HCT116 (cell line): ENCODE results near the gene ITGA11. TPM values are rescaled to one million over a fixed set of nuclear protein-coding genes. Genes with fewer than 3 reads are reported as not detected.

ENCODE experiments used
- ATAC-seq: fragments of 200-7000 bp; cut with Tn5 transposase; 2 replicates; pipeline ENCODE4 v1.9.1; 2020; ENCODE audit warnings: mild to moderate bottlenecking, moderate library complexity
- BruUV-seq: library from RNA; stranded (reverse); fragments of 400-500 nt; replicated peaks from 2 replicates; lab custom pipeline; 2021; lab: Mats Ljungman, UMichigan
- CTCF ChIA-PET: fragments of 300-600 bp; sonication (Branson Sonifier 250); formaldehyde crosslinking; loops from one replicate; lab custom pipeline; 2021; ENCODE audit warnings: antibody characterized with exemption; lab: Charles Lee
- POLR2A ChIA-PET: fragments of 300-600, 350-600 bp; sonication (Branson Sonifier 250); formaldehyde crosslinking; loops from one replicate; lab custom pipeline; 2021; ENCODE audit warnings: antibody characterized with exemption; lab: Charles Lee
- RAD21 ChIA-PET, 2 experiments: fragments of 300-600 bp; sonication (Branson Sonifier 250); formaldehyde crosslinking; loops; one replicate each; lab custom pipeline; 2023; ENCODE audit warnings: low total read pairs in 2 of 2; ENCODE audit not compliant: uncharacterized antibody in 2 of 2, unreplicated experiment in 2 of 2, low non-redundant PET in 1 of 2; lab: Charles Lee
- DNase-seq: peaks from one replicate; pipeline ENCODE4 v3.0.0-alpha.2; 2010; ENCODE audit warnings: low read depth, low spot score
- H2AFZ ChIP-seq: fragments of 200-600 bp; shearing (Covaris generic), sonication (generic); 2 replicates; pipeline ENCODE4 v1.6.1; 2017; ENCODE audit warnings: low read depth, mixed run types, mixed read lengths, antibody characterized with exemption, low read length; ENCODE audit not compliant: poor library complexity, severe bottlenecking
- H3K27ac ChIP-seq: 2 replicates; pipeline ENCODE4 v1.5.1; 2012; ENCODE audit warnings: low read depth, low read length
- H3K27me3 ChIP-seq: fragments of 200-600 bp; sonication (generic); 2 replicates; pipeline ENCODE4 v1.6.1; 2016; ENCODE audit warnings: mixed run types, low read length, mixed read lengths; ENCODE audit not compliant: insufficient read depth
- H3K36me3 ChIP-seq, 2 experiments: fragments of 200-500 bp in 1 of 2; fragments of 200-600 bp in 1 of 2; sonication (Bioruptor generic) in 1 of 2; sonication (generic) in 1 of 2; 2 replicates each; pipeline versions ENCODE4 v1.5.1 to v1.6.1; 2014 to 2016; ENCODE audit warnings: low read length in 2 of 2, inconsistent platforms in 1 of 2, mixed read lengths in 1 of 2, mixed run types in 1 of 2; ENCODE audit not compliant: insufficient read depth in 2 of 2, control insufficient read depth in 1 of 2
- H3K4me1 ChIP-seq, 2 experiments: fragments of 200-600 bp in 1 of 2; sonication (generic) in 1 of 2; 2 replicates each; pipeline versions ENCODE4 v1.5.1 to v1.6.1; 2012 to 2017; ENCODE audit warnings: low read length in 2 of 2, inconsistent platforms in 1 of 2, mild to moderate bottlenecking in 1 of 2, mixed read lengths in 1 of 2, mixed run types in 1 of 2, moderate library complexity in 1 of 2; ENCODE audit not compliant: insufficient read depth in 2 of 2, control insufficient read depth in 1 of 2
- H3K4me2 ChIP-seq: fragments of 200-600 bp; sonication (generic); 2 replicates; pipeline ENCODE4 v1.6.1; 2017; ENCODE audit warnings: mixed run types, low read length, mixed read lengths
- H3K4me3 ChIP-seq, 2 experiments: fragments of 200-600 bp in 1 of 2; sonication (generic) in 1 of 2; replicated peaks in 1 of 2; 2 replicates each; pipeline ENCODE4 v1.5.1; 2011 to 2016; ENCODE audit warnings: low read length in 2 of 2, control low read depth in 1 of 2, low read depth in 1 of 2, mild to moderate bottlenecking in 1 of 2, mixed read lengths in 1 of 2, mixed run types in 1 of 2
- H3K79me2 ChIP-seq: fragments of 200-600 bp; sonication (generic); 2 replicates; pipeline ENCODE4 v1.6.1; 2017; ENCODE audit warnings: mild to moderate bottlenecking, mixed run types, low read length, moderate library complexity, mixed read lengths; ENCODE audit not compliant: insufficient read depth
- H3K9ac ChIP-seq: fragments of 200-600 bp; sonication (generic); 2 replicates; pipeline ENCODE4 v1.6.1; 2016; ENCODE audit warnings: low read length, mixed read lengths
- H3K9me2 ChIP-seq: fragments of 200-600 bp; sonication (generic), shearing (Covaris generic); 2 replicates; pipeline ENCODE4 v1.6.1; 2017; ENCODE audit warnings: mixed run types, mild to moderate bottlenecking, moderate library complexity; ENCODE audit not compliant: insufficient read depth
- H3K9me3 ChIP-seq, 2 experiments: fragments of 200-500 bp in 1 of 2; fragments of 200-600 bp in 1 of 2; sonication (Bioruptor generic) in 1 of 2; sonication (generic) in 1 of 2; 2 replicates each; pipeline ENCODE4 v1.6.1; 2014 to 2017; ENCODE audit warnings: low read length in 2 of 2, mixed read lengths in 2 of 2, inconsistent platforms in 1 of 2, low read depth in 1 of 2, mild to moderate bottlenecking in 1 of 2, mixed run types in 1 of 2, moderate library complexity in 1 of 2; ENCODE audit not compliant: control insufficient read depth in 1 of 2, insufficient read depth in 1 of 2
- H4K20me1 ChIP-seq: fragments of 200-600 bp; sonication (generic), shearing (Covaris generic); 2 replicates; pipeline ENCODE4 v1.6.1; 2017; ENCODE audit warnings: mixed run types, mild to moderate bottlenecking, moderate library complexity; ENCODE audit not compliant: insufficient read depth
- ATF3 ChIP-seq: IDR thresholded peaks from 2 replicates; pipeline ENCODE4 v1.6.1; 2012
- CEBPB ChIP-seq: IDR thresholded peaks from 2 replicates; pipeline ENCODE4 v1.6.1; 2012; ENCODE audit warnings: low read depth
- CTCF ChIP-seq, 3 experiments: fragments of 200-600 bp in 1 of 3; sonication (generic) in 1 of 3; IDR thresholded peaks in 2 of 3; conservative IDR thresholded peaks in 1 of 3; 2 replicates each; pipeline ENCODE4 v1.5.1; 2012 to 2017; ENCODE audit warnings: low read depth in 2 of 3, low read length in 2 of 3, antibody characterized with exemption in 1 of 3, borderline replicate concordance in 1 of 3, control low read depth in 1 of 3, mild to moderate bottlenecking in 1 of 3, mixed read lengths in 1 of 3, mixed run types in 1 of 3, moderate library complexity in 1 of 3; ENCODE audit not compliant: insufficient read depth in 1 of 3
- EGR1 ChIP-seq: IDR thresholded peaks from 2 replicates; pipeline ENCODE4 v1.6.1; 2012; ENCODE audit warnings: low read depth
- FOSL1 ChIP-seq: IDR thresholded peaks from 2 replicates; pipeline ENCODE4 v1.6.1; 2012; ENCODE audit warnings: low read depth
- MAX ChIP-seq: IDR thresholded peaks from 2 replicates; pipeline ENCODE4 v1.6.1; 2012
- POLR2A ChIP-seq: IDR thresholded peaks from 2 replicates; pipeline ENCODE4 v1.7.0; 2011; ENCODE audit warnings: borderline replicate concordance; ENCODE audit not compliant: insufficient read depth, insufficient read length; ENCODE audit errors: extremely low read depth
- POLR2AphosphoS5 ChIP-seq: IDR thresholded peaks from 2 replicates; pipeline ENCODE4 v1.6.1; 2011; ENCODE audit warnings: mild to moderate bottlenecking, low read depth, low read length, moderate library complexity
- RAD21 ChIP-seq: IDR thresholded peaks from 2 replicates; pipeline ENCODE4 v1.6.1; 2012; ENCODE audit warnings: low read depth, mild to moderate bottlenecking
- REST ChIP-seq: IDR thresholded peaks from 2 replicates; pipeline ENCODE4 v1.6.1; 2012; ENCODE audit warnings: low read depth
- SRF ChIP-seq: IDR thresholded peaks from 2 replicates; pipeline ENCODE4 v1.6.1; 2012; ENCODE audit warnings: low read depth
- ZNF274 ChIP-seq: fragments of 200-500 bp; sonication (Bioruptor generic); IDR thresholded peaks from 2 replicates; pipeline ENCODE4 v1.6.1; 2014; ENCODE audit warnings: mild to moderate bottlenecking, low read depth, low read length, inconsistent platforms
- intact Hi-C: fragments of 100-400 bp; cut with micrococcal nuclease; formaldehyde crosslinking; loops from 2 replicates; pipeline ENCODE4 v1.10.0; 2022
- total RNA-seq: library from RNA; stranded (reverse); gene quantifications from one replicate; pipeline ENCODE4 v1.2.1, GENCODE V29; 2021; ENCODE audit not compliant: unreplicated experiment

The ITGA11 gene
- total RNA-seq, 1 experiment from 2014 or later, result not detected

- no peak for DNase-seq
- Histone ChIP-seq H3K4me3 (no peak overlapping the region), H3K27ac (no peak overlapping the region), H3K9me3 (no peaks in the 10 kb centered on the region), H3K79me2 (no peaks in the 10 kb centered on the region), H3K36me3 (no peaks in the 10 kb centered on the region), H3K9ac (no peak overlapping the region), H3K27me3 (no peaks in the 10 kb centered on the region), H3K4me2 (no peak overlapping the region), H2AFZ (no peak overlapping the region), H3K9me2 (no peaks in the 10 kb centered on the region), H4K20me1 (no peaks in the 10 kb centered on the region), H3K4me1 (peaks cover 3 to 8% of the 10 kb centered on the region in 2 experiments; a peak in 3 of 4 replicates)
- POLR2A ChIA-PET, result no interaction called here
- no peak for TF ChIP-seq MAX
- TF ChIP-seq ATF3, result no peak
- RAD21 ChIA-PET, result no interaction called here
- ATAC-seq, result no peak
- BruUV-seq, result no TSS peak
- intact Hi-C loops, result no loop called here
- CTCF ChIA-PET, result no interaction called here
These were observed 27.7 kb downstream of the ITGA11 start for GRCh38 chr15:68404056-68404798.

GRCh38 chr15:68403161-68403941 lies 28.6 kb downstream of the ITGA11 start:
- no peaks in the 10 kb centered on the region for H4K20me1 ChIP-seq
- H3K36me3 ChIP-seq, result no peaks in the 10 kb centered on the region
- H3K4me2 ChIP-seq, result no peak overlapping the region
- H3K4me3 ChIP-seq, result no peak overlapping the region
- H3K9me2 ChIP-seq, result no peaks in the 10 kb centered on the region
- no peak for DNase-seq
- no peak overlapping the region for H3K9ac ChIP-seq
- H3K79me2 ChIP-seq, result no peaks in the 10 kb centered on the region
- ChIA-PET RAD21 (no interaction called here), CTCF (no interaction called here), POLR2A (no interaction called here)
- H2AFZ ChIP-seq, result no peak overlapping the region
- no peak for ATAC-seq
- H3K27me3 ChIP-seq, result no peaks in the 10 kb centered on the region
- H3K9me3 ChIP-seq, result no peaks in the 10 kb centered on the region
- peaks cover 3 to 8% of the 10 kb centered on the region in 2 experiments; a peak in 3 of 4 replicates for H3K4me1 ChIP-seq
- H3K27ac ChIP-seq, result no peak overlapping the region
- no TSS peak for BruUV-seq
- intact Hi-C loops, result no loop called here
- no peak for TF ChIP-seq ATF3
- no peak for TF ChIP-seq CTCF (IDR thresholded peaks at IDR 0.05 in 2 of 3, conservative IDR thresholded peaks at IDR 0.05 in 1 of 3; ENCODE audit: borderline replicate concordance in 1 of 3, insufficient read depth in 1 of 3, low read depth in 2 of 3, low read length in 2 of 3)
- no peak for TF ChIP-seq REST
- TF ChIP-seq FOSL1, result no peak
- no peak for TF ChIP-seq POLR2AphosphoS5
- TF ChIP-seq POLR2A, result no peak
- no peak for TF ChIP-seq CEBPB
- TF ChIP-seq ZNF274, result no peak
- no peak for TF ChIP-seq SRF
- TF ChIP-seq RAD21, result no peak
- no peak for TF ChIP-seq EGR1
